Heart left ventricle (tissue), 16 donors: Measurements from ENCODE around the gene IBTK. TPM values are rescaled to one million over a fixed set of nuclear protein-coding genes. Genes with fewer than 3 reads are reported as not detected.

Experiments used
- ATAC-seq, 4 donors: fragments of 200-7000 bp; cut with Tn5 transposase; one replicate each; pipeline ENCODE4 v1.9.1; 2020 to 2022; ENCODE audit warnings: moderate library complexity in 4 of 4, mild to moderate bottlenecking in 3 of 4, moderate number of reproducible peaks in 1 of 4
- DNase-seq, 5 donors: peaks; one replicate each; pipeline ENCODE4 v3.0.0-alpha.2; 2020
- H3K27ac ChIP-seq, 12 donors: fragments of 200-600 bp; sonication (generic) in 4 of 12; one replicate each; pipeline versions ENCODE4 v1.5.0 to v1.8.0; 2016 to 2022; ENCODE audit warnings: mild to moderate bottlenecking in 2 of 12
- H3K27me3 ChIP-seq, 9 donors: fragments of 200-600 bp; sonication (generic) in 2 of 9; one replicate each; pipeline versions ENCODE4 v1.5.1 to v1.8.0; 2016 to 2022; ENCODE audit warnings: mild to moderate bottlenecking in 3 of 9
- H3K36me3 ChIP-seq, 9 donors: fragments of 200-600 bp; sonication (generic) in 2 of 9; one replicate each; pipeline versions ENCODE4 v1.5.0 to v1.8.0; 2018 to 2022; ENCODE audit warnings: mild to moderate bottlenecking in 2 of 9
- H3K4me1 ChIP-seq, 12 donors: fragments of 200-600 bp; sonication (generic) in 4 of 12; one replicate each; pipeline versions ENCODE4 v1.5.0 to v1.8.0; 2016 to 2022; ENCODE audit warnings: mild to moderate bottlenecking in 3 of 12
- H3K4me3 ChIP-seq, 12 donors: fragments of 200-600 bp; sonication (generic) in 4 of 12; one replicate each; pipeline versions ENCODE4 v1.5.0 to v1.8.0; 2017 to 2022; ENCODE audit warnings: mild to moderate bottlenecking in 9 of 12, moderate library complexity in 4 of 12
- H3K9me3 ChIP-seq, 12 donors: fragments of 200-600 bp; sonication (generic) in 4 of 12; one replicate each; pipeline versions ENCODE4 v1.5.0 to v1.8.0; 2016 to 2022; ENCODE audit warnings: mild to moderate bottlenecking in 1 of 12
- POLR2A ChIP-seq, 2 donors: fragments of 450-650 bp; IDR thresholded peaks; one replicate each; pipeline ENCODE4 v1.6.1; 2017; ENCODE audit warnings: antibody characterized with exemption in 2 of 2, mild to moderate bottlenecking in 2 of 2, moderate library complexity in 2 of 2
- WGBS, 4 donors: extraction: QIAGEN DNeasy Blood & Tissue Kit in 2 of 4; methylation state at CpG; one replicate each; pipeline versions ENCODE4 v1.1.5 to v1.1.7; 2013 to 2018; 5-methylcytosine and 5-hydroxymethylcytosine counted together
- intact Hi-C, 10 donors: fragments of 100-400 bp; cut with DNase I; formaldehyde crosslinking; loops; one replicate each; pipeline versions ENCODE4 v1.11.1 to v1.14.2; 2022
- polyA plus RNA-seq, 2 donors: library from polyadenylated mRNA; stranded (reverse); fragments of 200-250 nt; gene quantifications; one replicate each; pipeline ENCODE4 v1.2.3, GENCODE V29; 2013
- total RNA-seq, 9 donors: library from RNA; depleted of rRNA in 2 of 9; stranded (reverse); fragments of >200 nt in 2 of 9; fragmentation: NEBNext Ultra II Directional in 3 of 9; extraction: Animal tissue kit (Norgen Biotek cat#: 25700) in 3 of 9; gene quantifications; one replicate each; pipeline versions ENCODE4 v1.1.0 to v1.2.4, GENCODE V29; 2016 to 2023
- TF ChIP-seq, protein P1 (sequence below), 12 donors: fragments of 200-600 bp; sonication (generic) in 4 of 12; IDR thresholded peaks; one replicate each; pipeline versions ENCODE4 v1.5.0 to v1.8.0; 2018 to 2022; ENCODE audit warnings: antibody characterized with exemption in 12 of 12, mild to moderate bottlenecking in 5 of 12
- donor health status: ischemic (EF 13 %, LVEDD 7.1; RV severe dilation, severe dysfunction).
- donor health status: healthy with polysubstance abuse.
- donor health status: DM: no; HTN: yes; CAD: no.
- donor health status: DM: no; HTN: no; CAD: no.
- donor health status: ischemic (EF 25% LVEDD 6.9; RV normal size, moderate dysfunction).
- donor health status: ischemic (EF 25% LVEDD 5.7; RV mildly dilated, moderate dysfunction).
- donor health status: healthy.
- donor health status: DM: yes; HTN: yes; CAD: no.
- donor health status: ischemic (EF 35%, LVEDD 5.7; RV mildly dilated, moderate dysfunction).
- donor health status: nonischemic (EF 11% LVEDD 7.7; RV severe dilation, severe dysfunction).
- donor health status: DM: yes; HTN: yes; CAD: no.
- donor health status: PGD.
- donor health status: ischemic (EF 29% LVEDD 5.4; RV normal size, mild dysfunction).
- donor health status: nonischemic (EF 23%, LVEDD 6.1; RV moderate dilation, normal function).

IBTK gene
- total and polyA plus RNA-seq, 11 donors = 19.4 to 39.2 (median 28.7) TPM

GRCh38 chr6:82268301-82268846 is 20.8 kb upstream of the IBTK start:
- no peak overlapping the region for H3K27ac ChIP-seq
- no peak for ATAC-seq
- no peaks in the 10 kb centered on the region for H3K9me3 ChIP-seq
- no peaks in the 10 kb centered on the region for H3K4me1 ChIP-seq
- no peak for TF ChIP-seq POLR2A (IDR thresholded peaks at IDR 0.05)
- TF ChIP-seq, protein P1, sequence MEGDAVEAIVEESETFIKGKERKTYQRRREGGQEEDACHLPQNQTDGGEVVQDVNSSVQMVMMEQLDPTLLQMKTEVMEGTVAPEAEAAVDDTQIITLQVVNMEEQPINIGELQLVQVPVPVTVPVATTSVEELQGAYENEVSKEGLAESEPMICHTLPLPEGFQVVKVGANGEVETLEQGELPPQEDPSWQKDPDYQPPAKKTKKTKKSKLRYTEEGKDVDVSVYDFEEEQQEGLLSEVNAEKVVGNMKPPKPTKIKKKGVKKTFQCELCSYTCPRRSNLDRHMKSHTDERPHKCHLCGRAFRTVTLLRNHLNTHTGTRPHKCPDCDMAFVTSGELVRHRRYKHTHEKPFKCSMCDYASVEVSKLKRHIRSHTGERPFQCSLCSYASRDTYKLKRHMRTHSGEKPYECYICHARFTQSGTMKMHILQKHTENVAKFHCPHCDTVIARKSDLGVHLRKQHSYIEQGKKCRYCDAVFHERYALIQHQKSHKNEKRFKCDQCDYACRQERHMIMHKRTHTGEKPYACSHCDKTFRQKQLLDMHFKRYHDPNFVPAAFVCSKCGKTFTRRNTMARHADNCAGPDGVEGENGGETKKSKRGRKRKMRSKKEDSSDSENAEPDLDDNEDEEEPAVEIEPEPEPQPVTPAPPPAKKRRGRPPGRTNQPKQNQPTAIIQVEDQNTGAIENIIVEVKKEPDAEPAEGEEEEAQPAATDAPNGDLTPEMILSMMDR (IDR thresholded peaks at IDR 0.05) = no peak
- no peak for DNase-seq
- no peaks in the 10 kb centered on the region for H3K36me3 ChIP-seq
- no peak overlapping the region for H3K4me3 ChIP-seq
- no peaks in the 10 kb centered on the region for H3K27me3 ChIP-seq
- intact Hi-C loops = loop anchor here in 2 of 10 donors (2.0 to 10.0 kb wide), 2 partner anchors 788 to 926 kb away; partner anchors contain the start of genes PGM3 (in 1 of the 2) and RWDD2A (in 1 of the 2)
- 81 to 86% (median 84%) methylated on average over 2 of the region's 2 CpGs for WGBS, 4 donors

- 40 to 73% (median 59%) methylated on average over 2 of the region's 2 CpGs for WGBS, 4 donors
- TF ChIP-seq, protein P1 (IDR thresholded peaks at IDR 0.05) = no peak
- TF ChIP-seq POLR2A (IDR thresholded peaks at IDR 0.05) = no peak
- Histone ChIP-seq H3K27me3 (no peaks in the 10 kb centered on the region), H3K4me1 (peaks cover 0 to 21% (median 1%) of the 10 kb centered on the region in 12 donors), H3K9me3 (no peaks in the 10 kb centered on the region), H3K4me3 (no peak overlapping the region), H3K27ac (no peak overlapping the region), H3K36me3 (no peaks in the 10 kb centered on the region)
- ATAC-seq (no peak), DNase-seq (no peak)
- intact Hi-C loops = loop anchor here in 1 of 10 donors (10.0 kb wide), 1 partner anchor 930 kb away; the partner anchor contains the start of genes PGM3 and RWDD2A
Observed at GRCh38 chr6:82264824-82265223, 17.3 kb upstream of the IBTK start.

DNA sequence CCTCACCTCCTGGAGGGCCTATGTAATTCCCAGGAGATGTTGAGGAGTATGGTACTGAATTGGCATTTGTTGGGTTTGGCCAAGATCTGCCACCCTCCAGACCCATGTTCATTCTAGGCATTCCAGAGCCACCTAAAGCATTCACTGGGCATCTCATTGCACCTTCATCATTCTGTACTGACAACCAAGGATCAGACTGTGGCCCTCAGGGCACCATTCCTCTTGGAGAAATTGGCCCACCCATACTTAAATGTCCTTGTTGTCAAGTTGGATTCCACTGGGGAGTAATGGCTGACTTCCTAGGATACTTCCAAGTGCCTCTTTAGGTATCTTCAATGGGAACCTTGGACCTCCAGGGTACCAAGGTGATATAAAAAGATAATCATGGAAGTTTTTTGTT is 16.8 kb upstream of the IBTK start:
- no peak for DNase-seq
- TF ChIP-seq, protein P1 (IDR thresholded peaks at IDR 0.05) = no peak
- no peak for TF ChIP-seq POLR2A (IDR thresholded peaks at IDR 0.05)
- intact Hi-C loops = loop anchor here in 1 of 10 donors (10.0 kb wide), 1 partner anchor 930 kb away; the partner anchor contains the start of genes PGM3 and RWDD2A

DNA sequence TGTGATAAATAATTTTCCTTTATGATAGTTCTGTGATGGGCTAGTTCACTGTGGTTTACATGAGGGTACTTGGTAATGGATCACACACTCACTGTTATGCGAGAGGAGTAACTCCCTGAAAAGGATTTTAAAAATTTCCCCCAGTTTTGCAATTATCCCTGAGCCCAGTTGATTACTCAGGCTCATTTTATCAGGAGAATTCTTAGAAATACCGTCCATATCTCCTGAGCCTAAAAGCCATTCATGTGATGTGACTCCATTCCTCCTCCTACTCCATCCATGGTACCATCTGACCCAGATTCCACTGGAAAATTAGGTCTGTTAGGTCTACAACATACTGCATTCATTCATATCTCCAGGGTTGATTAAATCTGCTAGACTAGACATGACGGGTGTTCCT is 16.4 kb upstream of the IBTK start:
- Histone ChIP-seq H3K4me3 (no peak overlapping the region), H3K27ac (no peak overlapping the region), H3K36me3 (no peaks in the 10 kb centered on the region), H3K4me1 (peaks cover 0 to 22% (median 1%) of the 10 kb centered on the region in 12 donors), H3K27me3 (no peaks in the 10 kb centered on the region), H3K9me3 (no peaks in the 10 kb centered on the region)
- 81 to 89% (median 85%) methylated on average over 3 of the region's 3 CpGs for WGBS, 4 donors
- TF ChIP-seq POLR2A (IDR thresholded peaks at IDR 0.05) = no peak
- TF ChIP-seq, protein P1 (IDR thresholded peaks at IDR 0.05) = no peak
- intact Hi-C loops = loop anchor here in 1 of 10 donors (10.0 kb wide), 1 partner anchor 931 kb away; the partner anchor contains the start of genes PGM3 and RWDD2A
- DNase-seq (no peak), ATAC-seq (no peak)

More for the DNA sequence above, 16.8 kb upstream of the IBTK start:
- Histone ChIP-seq H3K27ac (no peak overlapping the region), H3K4me1 (peaks cover 0 to 22% (median 1%) of the 10 kb centered on the region in 12 donors), H3K4me3 (no peak overlapping the region), H3K9me3 (no peaks in the 10 kb centered on the region), H3K36me3 (no peaks in the 10 kb centered on the region), H3K27me3 (no peaks in the 10 kb centered on the region)
- ATAC-seq = no peak
